H9 (cell line): Measurements from ENCODE around the gene LRP5. TPM values are rescaled to one million over a fixed set of nuclear protein-coding genes. Genes with fewer than 3 reads are reported as not detected.

ENCODE experiments used
- DNase-seq: peaks from one replicate; pipeline ENCODE4 v3.0.0-alpha.2; 2017
- H2AFZ ChIP-seq: one replicate; pipeline ENCODE4 v1.6.1; 2013; ENCODE audit warnings: mild to moderate bottlenecking, low read length, control low read depth, moderate library complexity
- H2AK5ac ChIP-seq: 2 replicates; pipeline ENCODE4 v1.6.1; 2013; ENCODE audit warnings: low read length, control low read depth, mixed read lengths; ENCODE audit not compliant: insufficient read length
- H2BK120ac ChIP-seq: one replicate; pipeline ENCODE4 v1.6.1; 2013; ENCODE audit warnings: low read depth, mild to moderate bottlenecking, low read length, control low read depth, inconsistent platforms; ENCODE audit not compliant: poor library complexity, severe bottlenecking
- H2BK12ac ChIP-seq: 2 replicates; pipeline ENCODE4 v1.6.1; 2013; ENCODE audit warnings: low read length, control low read depth, mixed read lengths, low read depth; ENCODE audit not compliant: insufficient read length
- H2BK15ac ChIP-seq: 2 replicates; pipeline ENCODE4 v1.6.1; 2013; ENCODE audit warnings: low read depth, low read length, control low read depth
- H2BK20ac ChIP-seq: one replicate; pipeline ENCODE4 v1.6.1; 2013; ENCODE audit warnings: low read depth, mild to moderate bottlenecking, low read length, control low read depth, inconsistent platforms; ENCODE audit not compliant: poor library complexity, severe bottlenecking
- H2BK5ac ChIP-seq: 2 replicates; pipeline ENCODE4 v1.6.1; 2013; ENCODE audit warnings: low read length, control low read depth, mixed read lengths; ENCODE audit not compliant: insufficient read length
- H3K14ac ChIP-seq: 2 replicates; pipeline ENCODE4 v1.6.1; 2013; ENCODE audit warnings: low read length, control low read depth; ENCODE audit not compliant: insufficient read depth
- H3K18ac ChIP-seq: 2 replicates; pipeline ENCODE4 v1.6.1; 2013; ENCODE audit warnings: low read depth, mild to moderate bottlenecking, mixed read lengths, low read length, control low read depth; ENCODE audit not compliant: insufficient read length
- H3K23ac ChIP-seq: 2 replicates; pipeline ENCODE4 v1.6.1; 2013; ENCODE audit warnings: low read length, control low read depth, mixed read lengths, low read depth; ENCODE audit not compliant: insufficient read length
- H3K23me2 ChIP-seq: 2 replicates; pipeline ENCODE4 v1.6.1; 2013; ENCODE audit warnings: low read depth, mild to moderate bottlenecking, mixed read lengths, low read length, control low read depth; ENCODE audit not compliant: insufficient read length, poor library complexity, severe bottlenecking
- H3K27ac ChIP-seq: 2 replicates; pipeline ENCODE4 v1.5.1; 2013; ENCODE audit warnings: low read length, control low read depth, mixed read lengths, low read depth; ENCODE audit not compliant: insufficient read length
- H3K27me3 ChIP-seq: 2 replicates; pipeline ENCODE4 v1.6.1; 2013; ENCODE audit warnings: low read length, control low read depth, inconsistent platforms; ENCODE audit not compliant: insufficient read depth
- H3K4ac ChIP-seq: 2 replicates; pipeline ENCODE4 v1.6.1; 2013; ENCODE audit warnings: low read depth, mild to moderate bottlenecking, control low read depth, inconsistent platforms, low read length, moderate library complexity
- H3K4me1 ChIP-seq: 2 replicates; pipeline ENCODE4 v1.6.1; 2013; ENCODE audit warnings: low read length, control low read depth, inconsistent platforms; ENCODE audit not compliant: insufficient read depth
- H3K4me2 ChIP-seq: 2 replicates; pipeline ENCODE4 v1.6.1; 2013; ENCODE audit warnings: low read length, control low read depth, mixed read lengths; ENCODE audit not compliant: insufficient read length, insufficient read depth
- H3K56ac ChIP-seq: 2 replicates; pipeline ENCODE4 v1.6.1; 2013; ENCODE audit warnings: low read depth, mild to moderate bottlenecking, mixed read lengths, low read length, control low read depth; ENCODE audit not compliant: insufficient read length
- H3K79me1 ChIP-seq: 2 replicates; pipeline ENCODE4 v1.6.1; 2013; ENCODE audit warnings: low read depth, mild to moderate bottlenecking, moderate library complexity, low read length, control low read depth, inconsistent platforms; ENCODE audit not compliant: insufficient read depth, poor library complexity, severe bottlenecking
- H3K79me2 ChIP-seq: 2 replicates; pipeline ENCODE4 v1.6.1; 2013; ENCODE audit warnings: low read length, control low read depth, inconsistent platforms; ENCODE audit not compliant: insufficient read depth
- H3K9ac ChIP-seq: 2 replicates; pipeline ENCODE4 v1.6.1; 2013; ENCODE audit warnings: low read length, control low read depth, mixed read lengths; ENCODE audit not compliant: insufficient read length; ENCODE audit errors: extremely low read depth
- H3K9me3 ChIP-seq: one replicate; pipeline ENCODE4 v1.6.1; 2013; ENCODE audit warnings: low read depth, low read length, inconsistent platforms; ENCODE audit not compliant: control insufficient read depth
- H3T11ph ChIP-seq: one replicate; pipeline ENCODE4 v1.6.1; 2013; ENCODE audit warnings: mild to moderate bottlenecking, low read length, control low read depth, inconsistent platforms
- H4K20me1 ChIP-seq: one replicate; pipeline ENCODE4 v1.6.1; 2013; ENCODE audit not compliant: control insufficient read depth, insufficient read length, insufficient read depth
- H4K5ac ChIP-seq: 2 replicates; pipeline ENCODE4 v1.6.1; 2013; ENCODE audit warnings: low read depth, mild to moderate bottlenecking, mixed read lengths, low read length, control low read depth; ENCODE audit not compliant: insufficient read length
- H4K8ac ChIP-seq: replicated peaks from 2 replicates; pipeline ENCODE4 v1.6.1; 2013; ENCODE audit warnings: low read length, control low read depth, mixed read lengths, low read depth; ENCODE audit not compliant: insufficient read length
- H4K91ac ChIP-seq: 2 replicates; pipeline ENCODE4 v1.6.1; 2013; ENCODE audit warnings: low read depth, mild to moderate bottlenecking, moderate library complexity, mixed read lengths, low read length, control low read depth; ENCODE audit not compliant: insufficient read length
- H3K27ac Mint-ChIP-seq, 3 experiments: 2 replicates in 2 of 3; 3 replicates in 1 of 3; pipeline ENCODE4 v1.8.0; 2020 to 2021; ENCODE audit warnings: mixed read lengths in 3 of 3, mild to moderate bottlenecking in 1 of 3, moderate library complexity in 1 of 3
- H3K27me3 Mint-ChIP-seq: 2 replicates; pipeline ENCODE4 v1.8.0; 2021; ENCODE audit warnings: low read depth, mild to moderate bottlenecking, moderate library complexity, mixed read lengths
- H3K36me3 Mint-ChIP-seq, 3 experiments: 2 replicates in 2 of 3; 3 replicates in 1 of 3; pipeline ENCODE4 v1.8.0; 2020 to 2021; ENCODE audit warnings: low read depth in 3 of 3, mixed read lengths in 3 of 3; ENCODE audit not compliant: insufficient read depth in 1 of 3
- H3K4me1 Mint-ChIP-seq, 2 experiments: 2 replicates each; pipeline ENCODE4 v1.8.0; 2020; ENCODE audit warnings: mixed read lengths in 2 of 2
- H3K4me3 Mint-ChIP-seq, 2 experiments: 2 replicates in 1 of 2; 3 replicates in 1 of 2; pipeline ENCODE4 v1.8.0; 2020 to 2021; ENCODE audit warnings: mild to moderate bottlenecking in 2 of 2, mixed read lengths in 2 of 2, moderate library complexity in 1 of 2
- H3K9me3 Mint-ChIP-seq, 2 experiments: 2 replicates in 1 of 2; 3 replicates in 1 of 2; pipeline ENCODE4 v1.8.0; 2020; ENCODE audit warnings: mild to moderate bottlenecking in 2 of 2, mixed read lengths in 2 of 2, moderate library complexity in 1 of 2
- WGBS: extraction: QIAGEN DNeasy Blood & Tissue Kit; methylation state at CpG from one replicate; pipeline ENCODE4 v1.1.7; 2013; ENCODE audit warnings: missing lambda C conversion rate, low lambda C conversion rate, mixed read lengths; ENCODE audit not compliant: insufficient read length; ENCODE audit errors: extremely low coverage; 5-methylcytosine and 5-hydroxymethylcytosine counted together
- total RNA-seq: library from RNA; stranded (reverse); gene quantifications from 2 replicates; pipeline ENCODE4 v1.2.1, GENCODE V29; 2021
- TF ChIP-seq, protein P1 (sequence below): fragments of 200-600 bp; sonication (generic); conservative IDR thresholded peaks from 3 replicates; pipeline ENCODE4 v1.8.0; 2021; ENCODE audit warnings: antibody characterized with exemption, mild to moderate bottlenecking

The LRP5 gene
- total RNA-seq, 1 experiment from 2014 or later, result 38.4 TPM

- Histone ChIP-seq H3K79me2 (no peaks in the 10 kb centered on the region), H4K8ac (no peak overlapping the region), H2BK15ac (no peak overlapping the region), H3K9ac (no peak overlapping the region), H2BK20ac (no peak overlapping the region), H3T11ph (no peak overlapping the region), H2BK120ac (no peak overlapping the region), H3K4ac (no peak overlapping the region), H2AFZ (no peak overlapping the region), H3K9me3 (no peaks in the 10 kb centered on the region), H3K56ac (no peak overlapping the region), H2AK5ac (no peak overlapping the region), H2BK5ac (no peak overlapping the region), H3K4me2 (no peak overlapping the region), H3K18ac (no peak overlapping the region), H3K23ac (no peak overlapping the region), H3K23me2 (no peaks in the 10 kb centered on the region), H4K20me1 (no peaks in the 10 kb centered on the region), H2BK12ac (no peak overlapping the region), H3K79me1 (no peaks in the 10 kb centered on the region), H3K27me3 (no peaks in the 10 kb centered on the region; the same call in 1 of the 2 replicates), H3K4me1 (no peaks in the 10 kb centered on the region), H4K5ac (no peak overlapping the region), H3K27ac (no peak overlapping the region), H3K14ac (no peak overlapping the region), H4K91ac (no peak overlapping the region)
- no CpG with 5 or more reads among the region's 13 CpGs for WGBS
- Mint-ChIP-seq H3K36me3 (peaks cover 5 to 11% (median 8%) of the 10 kb centered on the region in 3 experiments; a peak in 4 of 7 replicates), H3K4me1 (peaks cover 9 to 12% of the 10 kb centered on the region in 2 experiments), H3K27me3 (no peaks in the 10 kb centered on the region), H3K9me3 (no peaks in the 10 kb centered on the region), H3K27ac (no peak overlapping the region), H3K4me3 (no peak overlapping the region)
- TF ChIP-seq, protein P1, sequence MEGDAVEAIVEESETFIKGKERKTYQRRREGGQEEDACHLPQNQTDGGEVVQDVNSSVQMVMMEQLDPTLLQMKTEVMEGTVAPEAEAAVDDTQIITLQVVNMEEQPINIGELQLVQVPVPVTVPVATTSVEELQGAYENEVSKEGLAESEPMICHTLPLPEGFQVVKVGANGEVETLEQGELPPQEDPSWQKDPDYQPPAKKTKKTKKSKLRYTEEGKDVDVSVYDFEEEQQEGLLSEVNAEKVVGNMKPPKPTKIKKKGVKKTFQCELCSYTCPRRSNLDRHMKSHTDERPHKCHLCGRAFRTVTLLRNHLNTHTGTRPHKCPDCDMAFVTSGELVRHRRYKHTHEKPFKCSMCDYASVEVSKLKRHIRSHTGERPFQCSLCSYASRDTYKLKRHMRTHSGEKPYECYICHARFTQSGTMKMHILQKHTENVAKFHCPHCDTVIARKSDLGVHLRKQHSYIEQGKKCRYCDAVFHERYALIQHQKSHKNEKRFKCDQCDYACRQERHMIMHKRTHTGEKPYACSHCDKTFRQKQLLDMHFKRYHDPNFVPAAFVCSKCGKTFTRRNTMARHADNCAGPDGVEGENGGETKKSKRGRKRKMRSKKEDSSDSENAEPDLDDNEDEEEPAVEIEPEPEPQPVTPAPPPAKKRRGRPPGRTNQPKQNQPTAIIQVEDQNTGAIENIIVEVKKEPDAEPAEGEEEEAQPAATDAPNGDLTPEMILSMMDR, result no peak
- DNase-seq, result no peak
Measured at GRCh38 chr11:68384530-68385081, 72.2 kb downstream of the LRP5 start.
